ENCODE results near the gene PLEKHG2.
A peak's percentile ranks its signal among the peaks of the same experiment; 100 is the strongest.

Gene PLEKHG2

DNA sequence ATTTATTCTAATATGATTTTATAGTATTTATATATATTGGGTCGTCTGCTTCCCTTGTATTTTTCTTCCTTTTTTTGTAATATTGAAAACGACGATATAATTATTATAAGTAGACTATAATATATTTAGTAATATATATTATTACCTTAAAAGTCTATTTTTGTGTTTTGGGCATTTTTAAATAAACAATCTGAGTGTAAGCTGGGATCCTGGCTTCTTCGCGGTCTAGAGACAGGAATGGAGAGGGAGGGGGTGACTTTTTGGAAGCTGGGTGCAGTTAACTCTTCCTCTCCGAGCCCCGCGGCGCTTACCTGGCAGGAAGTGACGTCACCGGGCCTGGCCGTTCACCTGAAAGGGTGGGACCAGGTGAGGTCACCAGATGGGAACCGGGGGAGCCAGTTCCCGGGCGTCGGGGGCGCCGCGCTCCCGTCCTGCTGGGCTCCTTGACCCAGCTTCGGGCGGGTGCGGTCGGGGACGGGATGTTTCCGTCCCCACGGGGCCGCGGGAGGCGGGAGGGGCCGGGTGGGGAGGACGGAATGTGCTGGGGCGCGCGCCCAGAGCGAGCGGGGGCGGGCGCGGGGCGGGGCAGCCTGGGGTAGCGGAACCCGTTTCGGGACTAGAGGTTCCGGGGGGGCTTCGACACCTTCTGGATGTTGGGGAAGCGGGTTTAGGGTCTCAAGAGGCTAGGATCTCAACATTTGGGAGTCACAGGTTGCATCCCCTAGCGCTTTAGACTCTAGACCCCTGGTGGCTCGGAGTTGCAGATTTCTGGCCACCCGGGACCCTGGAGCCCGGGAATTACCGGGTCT, 3.1 kb upstream of the PLEKHG2 start:
- no peak for TF ChIP-seq CEBPB (IDR thresholded peaks at IDR 0.05)
- no peak for TF ChIP-seq RAD21 (IDR thresholded peaks at IDR 0.05; ENCODE audit: low read depth)
- TF ChIP-seq, protein P1, sequence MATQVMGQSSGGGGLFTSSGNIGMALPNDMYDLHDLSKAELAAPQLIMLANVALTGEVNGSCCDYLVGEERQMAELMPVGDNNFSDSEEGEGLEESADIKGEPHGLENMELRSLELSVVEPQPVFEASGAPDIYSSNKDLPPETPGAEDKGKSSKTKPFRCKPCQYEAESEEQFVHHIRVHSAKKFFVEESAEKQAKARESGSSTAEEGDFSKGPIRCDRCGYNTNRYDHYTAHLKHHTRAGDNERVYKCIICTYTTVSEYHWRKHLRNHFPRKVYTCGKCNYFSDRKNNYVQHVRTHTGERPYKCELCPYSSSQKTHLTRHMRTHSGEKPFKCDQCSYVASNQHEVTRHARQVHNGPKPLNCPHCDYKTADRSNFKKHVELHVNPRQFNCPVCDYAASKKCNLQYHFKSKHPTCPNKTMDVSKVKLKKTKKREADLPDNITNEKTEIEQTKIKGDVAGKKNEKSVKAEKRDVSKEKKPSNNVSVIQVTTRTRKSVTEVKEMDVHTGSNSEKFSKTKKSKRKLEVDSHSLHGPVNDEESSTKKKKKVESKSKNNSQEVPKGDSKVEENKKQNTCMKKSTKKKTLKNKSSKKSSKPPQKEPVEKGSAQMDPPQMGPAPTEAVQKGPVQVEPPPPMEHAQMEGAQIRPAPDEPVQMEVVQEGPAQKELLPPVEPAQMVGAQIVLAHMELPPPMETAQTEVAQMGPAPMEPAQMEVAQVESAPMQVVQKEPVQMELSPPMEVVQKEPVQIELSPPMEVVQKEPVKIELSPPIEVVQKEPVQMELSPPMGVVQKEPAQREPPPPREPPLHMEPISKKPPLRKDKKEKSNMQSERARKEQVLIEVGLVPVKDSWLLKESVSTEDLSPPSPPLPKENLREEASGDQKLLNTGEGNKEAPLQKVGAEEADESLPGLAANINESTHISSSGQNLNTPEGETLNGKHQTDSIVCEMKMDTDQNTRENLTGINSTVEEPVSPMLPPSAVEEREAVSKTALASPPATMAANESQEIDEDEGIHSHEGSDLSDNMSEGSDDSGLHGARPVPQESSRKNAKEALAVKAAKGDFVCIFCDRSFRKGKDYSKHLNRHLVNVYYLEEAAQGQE (IDR thresholded peaks at IDR 0.05; ENCODE audit: low read depth) = no peak
- TF ChIP-seq ZBTB7A (IDR thresholded peaks at IDR 0.05; ENCODE audit: low read depth) = no peak
- TF ChIP-seq TAF1 (IDR thresholded peaks at IDR 0.05; ENCODE audit: low read depth) = no peak; the same call in 1 of the 2 replicates
- TF ChIP-seq FOXM1 (IDR thresholded peaks at IDR 0.05; ENCODE audit: borderline replicate concordance, low read depth) = no peak
- TF ChIP-seq NFIC (IDR thresholded peaks at IDR 0.05) = peak; percentile 61
- peak; percentile 76 for TF ChIP-seq TCF12 (IDR thresholded peaks at IDR 0.05; ENCODE audit: low read depth)
- TF ChIP-seq EP300 (IDR thresholded peaks at IDR 0.05; ENCODE audit: borderline replicate concordance) = peak; percentile 56; the same call in 1 of the 2 replicates
- TF ChIP-seq, protein P2, sequence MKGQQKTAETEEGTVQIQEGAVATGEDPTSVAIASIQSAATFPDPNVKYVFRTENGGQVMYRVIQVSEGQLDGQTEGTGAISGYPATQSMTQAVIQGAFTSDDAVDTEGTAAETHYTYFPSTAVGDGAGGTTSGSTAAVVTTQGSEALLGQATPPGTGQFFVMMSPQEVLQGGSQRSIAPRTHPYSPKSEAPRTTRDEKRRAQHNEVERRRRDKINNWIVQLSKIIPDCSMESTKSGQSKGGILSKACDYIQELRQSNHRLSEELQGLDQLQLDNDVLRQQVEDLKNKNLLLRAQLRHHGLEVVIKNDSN (IDR thresholded peaks at IDR 0.05) = no peak
- no peak for TF ChIP-seq YY1 (IDR thresholded peaks at IDR 0.05; ENCODE audit: low read depth)
- TF ChIP-seq EGR1 (IDR thresholded peaks at IDR 0.05) = peak; percentile 80
- TF ChIP-seq, protein P3, sequence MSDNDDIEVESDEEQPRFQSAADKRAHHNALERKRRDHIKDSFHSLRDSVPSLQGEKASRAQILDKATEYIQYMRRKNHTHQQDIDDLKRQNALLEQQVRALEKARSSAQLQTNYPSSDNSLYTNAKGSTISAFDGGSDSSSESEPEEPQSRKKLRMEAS (IDR thresholded peaks at IDR 0.05) = peak; percentile 37
- peak; percentile 81 for TF ChIP-seq CREB1 (IDR thresholded peaks at IDR 0.05; ENCODE audit: low read depth)
- peak; percentile 42 for TF ChIP-seq TEAD4 (IDR thresholded peaks at IDR 0.05)

DNA sequence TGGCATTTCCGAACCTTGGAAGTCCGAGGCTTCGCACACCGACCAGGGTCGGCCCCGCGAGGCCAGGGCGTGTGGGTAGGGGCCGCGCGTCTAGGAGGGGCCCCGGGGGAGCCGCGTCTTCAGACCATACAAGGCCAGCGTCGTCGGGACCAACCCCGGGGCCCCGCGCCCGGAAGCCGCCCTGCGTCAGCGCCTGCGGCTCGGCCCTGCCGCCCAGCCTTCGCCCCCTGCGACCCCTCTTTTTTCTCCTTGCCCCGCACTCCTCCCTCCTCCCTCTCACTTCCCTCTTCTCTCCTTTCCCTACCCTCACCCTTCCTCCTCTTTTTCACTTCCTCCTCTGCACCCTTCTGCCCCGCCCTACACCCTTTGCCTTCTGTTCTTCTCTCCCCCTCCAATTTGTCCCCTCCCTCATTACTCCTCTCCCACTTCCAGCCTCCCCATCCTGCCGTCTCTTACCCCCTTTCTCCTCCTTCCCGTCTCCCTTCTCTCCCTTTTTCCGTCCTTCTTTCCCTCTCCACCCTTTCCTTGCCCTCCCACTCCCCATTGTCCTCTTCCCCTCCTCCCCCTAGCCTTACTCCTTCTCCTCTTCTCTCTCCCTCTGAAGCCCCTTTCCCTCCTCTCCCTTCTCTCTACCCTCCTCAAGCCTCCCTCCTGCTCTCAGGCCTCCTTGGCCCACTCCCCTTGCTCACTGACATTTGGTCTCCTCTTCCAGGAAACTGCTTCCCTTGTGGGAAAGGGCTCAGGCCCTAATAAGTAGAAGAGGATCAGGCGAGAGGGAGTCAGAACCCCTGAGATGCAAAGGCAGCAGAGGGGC, 2.2 kb upstream of the PLEKHG2 start:
- TF ChIP-seq ZBTB7A (IDR thresholded peaks at IDR 0.05; ENCODE audit: low read depth) = peak; percentile 71
- TF ChIP-seq, protein P1 (IDR thresholded peaks at IDR 0.05; ENCODE audit: low read depth) = no peak

DNA sequence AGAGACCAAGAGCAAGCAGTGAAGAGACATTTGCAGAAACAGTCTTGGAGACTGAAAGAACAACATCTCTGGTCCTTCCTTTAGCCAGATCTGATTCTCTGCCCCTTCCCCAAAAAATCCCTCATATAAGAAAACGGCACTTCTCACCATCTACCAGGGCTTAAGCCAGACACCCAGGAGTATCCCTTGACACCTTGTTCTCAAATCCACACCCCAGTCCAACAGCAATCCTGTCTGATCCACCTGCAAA, 1.7 kb upstream of the PLEKHG2 start:
- no peak for TF ChIP-seq TAF1 (IDR thresholded peaks at IDR 0.05; ENCODE audit: low read depth)
- TF ChIP-seq TEAD4 (IDR thresholded peaks at IDR 0.05) = no peak
- no peak for TF ChIP-seq YY1 (IDR thresholded peaks at IDR 0.05; ENCODE audit: low read depth)
- TF ChIP-seq, protein P2 (IDR thresholded peaks at IDR 0.05) = no peak
- no peak for TF ChIP-seq CREB1 (IDR thresholded peaks at IDR 0.05; ENCODE audit: low read depth)
- TF ChIP-seq EGR1 (IDR thresholded peaks at IDR 0.05) = no peak
- no peak for TF ChIP-seq NFIC (IDR thresholded peaks at IDR 0.05)
- no peak for TF ChIP-seq TCF12 (IDR thresholded peaks at IDR 0.05; ENCODE audit: low read depth)
- TF ChIP-seq, protein P3 (IDR thresholded peaks at IDR 0.05) = no peak
- TF ChIP-seq, protein P1 (IDR thresholded peaks at IDR 0.05; ENCODE audit: low read depth) = no peak
- TF ChIP-seq CEBPB (IDR thresholded peaks at IDR 0.05) = no peak
- no peak for TF ChIP-seq EP300 (IDR thresholded peaks at IDR 0.05; ENCODE audit: borderline replicate concordance)
- TF ChIP-seq FOXM1 (IDR thresholded peaks at IDR 0.05; ENCODE audit: borderline replicate concordance, low read depth) = no peak
- no peak for TF ChIP-seq RAD21 (IDR thresholded peaks at IDR 0.05; ENCODE audit: low read depth)
- TF ChIP-seq ZBTB7A (IDR thresholded peaks at IDR 0.05; ENCODE audit: low read depth) = no peak
